HG02798 (cell line): Measurements from ENCODE around the gene AK3.
"Not testable (repeated sequence)": the region's sequence is repeated elsewhere in the genome, so short reads cannot be mapped to it uniquely, and the experiment has no call there.

Source experiments
- ATAC-seq: cut with Tn5 transposase; IDR thresholded peaks from one replicate; pipeline ENCODE4 v1.9.1; 2021; ENCODE audit warnings: mild to moderate bottlenecking; ENCODE audit not compliant: unreplicated experiment, poor library complexity

The AK3 gene

DNA sequence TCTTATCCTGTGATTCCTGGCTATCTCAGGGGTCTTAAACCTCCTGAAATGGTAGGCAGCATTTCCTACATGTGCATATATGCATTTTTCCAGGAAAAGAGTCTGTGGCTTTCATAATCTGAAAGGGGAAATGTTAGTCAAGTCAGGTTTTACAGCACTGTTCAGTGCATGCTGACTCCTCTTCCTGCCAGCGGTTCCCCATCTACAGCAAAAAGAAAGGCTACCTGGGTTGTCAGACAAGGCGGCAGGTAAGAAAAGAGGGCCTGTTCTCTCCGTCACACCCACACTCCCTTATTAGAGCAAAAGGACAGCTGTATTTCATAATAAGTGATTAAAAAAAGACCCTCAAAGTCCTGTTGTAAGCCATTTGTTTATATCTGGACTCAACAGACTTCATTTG, 70.4 kb downstream of the AK3 start:
- ATAC-seq, result no peak

DNA sequence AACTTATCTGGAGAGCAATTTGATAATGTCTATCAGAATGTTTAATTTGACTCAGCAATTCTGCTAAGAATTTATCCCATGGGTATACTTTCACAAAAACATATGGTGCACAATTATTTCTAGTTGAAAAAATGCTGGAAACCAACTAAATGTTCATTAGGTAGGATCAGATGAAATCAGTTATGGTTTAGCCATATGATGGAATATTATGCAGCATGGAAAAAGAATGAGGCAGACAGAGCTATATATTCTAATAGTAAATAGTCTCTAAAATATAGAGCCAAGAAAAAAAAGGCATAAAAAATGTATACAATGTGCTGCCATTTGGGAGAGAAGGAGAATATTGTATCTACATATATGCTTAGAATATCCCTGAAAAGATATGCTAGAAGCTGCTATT, 71.1 kb downstream of the AK3 start:
- ATAC-seq, result no peak

DNA sequence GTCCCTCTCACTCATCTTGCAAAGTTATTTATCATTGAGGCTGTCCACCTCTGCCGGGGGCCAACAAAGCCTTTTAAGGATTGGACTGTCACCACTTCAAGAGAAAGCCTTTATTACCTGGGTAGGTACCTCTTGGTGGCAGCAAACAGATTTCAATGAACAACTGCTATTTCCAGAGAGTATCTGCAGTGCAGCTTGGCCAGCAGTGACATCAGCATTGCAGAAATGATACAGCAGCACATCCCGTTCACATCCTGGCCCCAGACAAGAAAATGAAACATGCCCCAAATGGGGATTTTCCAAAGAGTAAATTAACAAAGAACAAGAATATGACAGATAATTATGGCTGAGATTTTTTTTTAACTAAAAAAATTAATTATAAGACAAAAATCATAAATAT, 72.4 kb downstream of the AK3 start:
- no peak for ATAC-seq

DNA sequence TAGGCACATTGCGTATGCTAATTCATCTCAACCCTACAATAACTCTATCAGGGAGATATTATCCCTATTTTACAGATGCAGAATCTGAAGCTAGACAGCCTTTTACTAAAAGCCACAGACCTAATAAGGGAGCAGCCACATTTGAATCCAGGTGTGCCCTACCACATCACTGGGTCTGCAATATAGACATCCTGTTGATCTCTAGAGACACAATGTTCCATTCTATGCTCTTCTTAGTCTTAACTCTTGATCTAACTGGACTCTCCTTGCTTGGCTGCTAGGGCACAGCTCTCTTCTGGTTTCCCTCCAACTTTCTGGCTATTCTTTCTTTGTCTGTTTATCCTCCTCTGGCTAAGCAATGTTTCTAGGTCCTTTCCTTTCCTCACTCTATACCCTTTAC, 73.3 kb downstream of the AK3 start:
- ATAC-seq, result no peak

DNA sequence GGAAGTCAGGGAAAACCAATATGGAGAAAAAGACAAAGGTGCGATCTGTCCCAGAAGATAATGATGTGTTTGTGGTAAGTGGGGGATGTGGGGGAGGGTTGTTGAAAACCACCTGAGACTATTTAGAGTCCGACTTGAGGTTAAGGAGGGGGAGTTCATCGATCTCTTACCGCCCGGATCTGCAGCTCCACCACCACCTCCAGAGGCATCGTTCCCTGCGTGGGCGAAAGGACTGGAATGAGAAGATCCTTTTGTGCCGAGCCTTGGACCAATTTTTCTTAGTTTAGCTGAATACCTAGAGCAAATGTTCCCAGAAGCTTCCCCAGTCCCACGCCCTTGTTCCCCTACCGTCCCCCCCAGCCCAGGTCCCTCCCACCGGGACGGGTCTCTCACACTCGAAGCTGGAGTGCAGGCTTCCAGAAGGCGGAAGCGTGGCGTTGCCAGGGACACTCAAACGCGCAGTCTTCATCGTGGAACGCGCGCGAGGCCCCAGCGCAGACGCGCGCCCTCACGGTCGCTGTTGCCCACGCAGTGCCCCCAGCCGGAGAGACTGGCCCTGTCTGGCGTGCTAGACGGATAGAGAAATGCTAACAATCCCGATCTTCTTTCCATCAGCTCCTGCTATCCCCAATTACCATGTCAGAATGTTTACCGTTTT, 74.8 kb downstream of the AK3 start, which contains the start of gene SPATA6L:
TSS of gene SPATA6L (minus strand) at position 439 of the 658 bp plus-strand sequence. CDS start at position 209, 230 bp downstream.
- ATAC-seq, result no peak

DNA sequence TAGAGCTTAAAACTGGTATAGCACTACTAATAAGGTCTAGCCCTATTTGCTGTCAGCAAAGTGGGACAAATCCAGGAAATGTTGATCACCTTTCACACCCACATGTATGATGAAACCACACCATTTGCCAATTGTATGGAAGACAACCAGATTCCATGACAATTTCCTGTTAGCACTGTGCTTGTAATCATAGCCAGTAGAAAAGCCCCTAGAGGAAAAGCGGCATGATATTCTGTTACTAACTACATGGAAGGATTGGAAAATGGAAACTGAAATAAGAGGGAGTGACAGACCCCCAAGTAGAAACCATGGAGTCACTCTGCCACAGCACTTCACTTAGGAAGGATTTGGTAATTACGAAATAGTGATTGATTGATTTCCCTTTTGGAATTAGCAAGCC, 75.6 kb downstream of the AK3 start:
- ATAC-seq, result no peak

DNA sequence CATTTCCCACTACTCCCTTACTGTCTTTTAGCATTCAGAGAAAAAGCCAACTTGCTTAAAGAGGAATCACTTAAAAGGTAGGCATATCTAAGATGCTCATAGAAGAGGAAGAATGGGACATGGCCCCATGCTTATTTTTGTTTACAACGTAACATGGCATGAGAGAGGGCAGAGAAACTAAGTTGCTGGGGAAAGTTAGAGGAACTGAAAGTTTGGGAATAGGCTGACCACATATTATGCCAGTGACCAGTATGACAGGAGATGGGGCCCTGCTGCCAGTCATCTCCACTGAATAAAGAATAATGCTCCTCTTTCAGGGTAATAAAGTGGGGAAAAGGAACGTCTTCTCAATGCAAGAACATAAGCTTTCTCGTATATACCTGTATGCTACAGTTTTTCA, 77.0 kb downstream of the AK3 start:
- no peak for ATAC-seq

DNA sequence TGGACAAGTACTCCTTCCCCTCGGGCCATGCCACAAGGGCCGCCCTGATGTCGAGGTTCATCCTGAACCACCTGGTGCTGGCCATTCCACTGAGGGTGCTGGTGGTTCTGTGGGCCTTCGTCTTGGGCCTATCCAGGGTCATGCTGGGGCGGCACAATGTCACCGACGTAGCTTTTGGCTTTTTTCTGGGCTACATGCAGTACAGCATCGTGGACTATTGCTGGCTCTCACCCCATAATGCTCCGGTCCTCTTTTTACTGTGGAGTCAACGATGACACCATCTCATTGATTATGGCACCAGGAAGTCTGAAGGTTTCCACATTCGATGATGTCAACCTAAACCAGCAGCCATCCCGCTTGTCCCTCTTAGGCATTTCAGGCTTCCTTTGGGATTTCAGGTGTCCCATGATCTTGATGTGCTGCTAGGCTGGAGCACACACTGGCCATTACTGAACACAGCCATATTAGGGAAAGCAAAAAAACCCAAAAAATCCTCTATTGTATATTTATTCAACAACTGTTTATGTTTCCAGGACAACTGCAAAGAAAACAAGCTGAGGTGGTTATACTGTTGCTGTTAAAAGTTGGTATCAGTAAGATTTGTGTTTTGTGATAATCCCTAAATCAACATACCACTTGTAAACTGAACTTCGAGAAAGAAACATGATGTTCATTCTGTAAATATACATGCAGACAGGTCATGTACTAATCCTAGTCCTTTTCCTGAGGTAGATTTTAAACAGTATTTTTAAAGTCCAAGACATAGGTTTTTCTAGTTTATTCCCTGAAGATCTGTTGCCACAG, 77.8 kb downstream of the AK3 start:
- no peak for ATAC-seq

DNA sequence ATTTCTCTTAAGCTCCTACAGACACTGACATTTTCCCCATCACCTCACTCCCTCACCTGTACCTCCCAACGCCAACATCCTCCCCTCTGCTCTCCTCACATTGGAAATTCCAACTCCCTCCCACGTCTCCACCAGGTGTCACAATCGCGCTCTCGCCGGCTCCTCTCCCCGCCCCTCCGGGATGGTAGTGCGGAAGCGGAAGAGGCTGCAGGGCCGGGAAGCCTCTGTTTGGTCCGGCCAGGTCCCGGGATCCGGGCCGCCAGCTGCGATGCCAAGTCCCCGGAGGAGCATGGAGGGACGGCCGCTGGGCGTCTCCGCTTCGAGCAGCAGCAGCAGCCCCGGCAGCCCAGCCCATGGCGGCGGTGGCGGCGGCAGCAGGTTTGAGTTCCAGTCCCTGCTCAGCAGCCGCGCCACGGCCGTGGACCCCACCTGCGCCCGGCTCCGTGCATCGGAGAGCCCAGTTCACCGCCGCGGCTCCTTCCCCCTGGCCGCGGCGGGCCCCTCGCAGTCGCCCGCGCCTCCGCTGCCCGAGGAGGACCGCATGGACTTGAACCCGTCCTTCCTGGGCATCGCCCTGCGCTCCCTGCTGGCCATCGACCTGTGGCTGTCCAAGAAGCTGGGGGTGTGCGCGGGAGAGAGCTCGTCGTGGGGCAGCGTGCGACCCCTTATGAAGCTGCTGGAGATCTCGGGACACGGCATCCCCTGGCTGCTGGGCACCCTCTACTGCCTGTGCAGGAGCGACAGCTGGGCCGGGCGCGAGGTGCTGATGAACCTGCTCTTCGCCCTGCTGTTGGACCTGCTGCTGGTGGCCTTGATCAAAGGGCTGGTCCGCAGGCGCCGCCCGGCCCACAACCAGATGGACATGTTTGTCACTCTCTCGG, 78.7 kb downstream of the AK3 start, which contains the start of gene PLPP6:
TSS of gene PLPP6 (plus strand) at position 187 of the 881 bp plus-strand sequence. CDS start at position 269, 82 bp downstream.
- peak; percentile 94 for ATAC-seq

DNA sequence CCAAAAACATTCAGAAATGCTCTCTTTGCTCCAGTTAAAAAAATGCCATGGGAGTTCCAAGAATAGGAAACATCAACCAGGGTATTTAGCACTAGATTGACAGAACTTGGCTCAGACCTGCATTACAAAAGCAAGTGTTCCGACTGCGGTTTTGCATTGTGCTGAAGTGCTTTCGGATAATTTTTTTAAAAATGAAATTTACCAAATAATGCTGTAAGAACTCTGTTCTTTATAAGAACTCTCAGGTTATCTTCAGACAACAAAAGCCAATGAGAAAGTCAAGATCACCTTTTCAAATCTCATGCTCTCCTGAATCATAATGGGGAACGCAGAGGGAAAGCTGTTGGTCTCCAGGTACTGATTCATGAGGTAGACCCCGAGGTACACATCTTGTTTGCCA, 79.4 kb downstream of the AK3 start:
- no peak for ATAC-seq

DNA sequence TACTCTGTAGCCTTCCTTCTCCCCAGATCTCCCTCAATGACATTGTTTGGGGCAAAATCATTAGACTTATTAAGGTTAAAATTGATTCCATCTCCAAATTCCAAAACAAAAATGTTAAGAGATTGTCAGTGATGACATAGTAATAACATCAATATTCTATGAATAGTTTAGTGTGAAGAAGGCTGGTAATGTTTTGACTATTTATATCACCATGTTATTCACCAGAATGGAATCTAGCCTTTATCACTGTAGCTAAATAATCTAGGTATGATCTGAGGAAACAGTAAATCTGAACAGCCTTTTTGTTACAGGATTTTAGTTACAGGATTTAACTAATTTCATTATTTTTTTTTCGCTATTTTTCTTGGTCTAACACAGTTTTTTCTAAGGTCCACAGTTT, 79.8 kb downstream of the AK3 start:
- ATAC-seq, result no peak

DNA sequence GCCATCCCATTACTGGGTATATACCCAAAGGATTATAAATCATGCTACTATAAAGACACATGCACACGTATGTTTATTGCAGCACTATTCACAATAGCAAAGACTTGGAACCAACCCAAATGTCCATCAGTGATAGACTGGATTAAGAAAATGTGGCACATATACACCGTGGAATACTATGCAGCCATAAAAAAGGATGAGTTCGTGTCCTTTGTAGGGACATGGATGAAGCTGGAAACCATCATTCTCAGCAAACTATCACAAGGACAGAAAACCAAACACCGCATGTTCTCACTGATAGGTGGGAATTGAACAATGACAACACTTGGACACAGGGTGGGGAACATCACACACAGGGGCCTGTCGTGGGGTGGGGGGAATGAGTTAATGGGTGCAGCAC, 80.3 kb downstream of the AK3 start:
- not testable (repeated sequence) for ATAC-seq
